ENCODE data around the gene BCR.

The BCR gene

DNA sequence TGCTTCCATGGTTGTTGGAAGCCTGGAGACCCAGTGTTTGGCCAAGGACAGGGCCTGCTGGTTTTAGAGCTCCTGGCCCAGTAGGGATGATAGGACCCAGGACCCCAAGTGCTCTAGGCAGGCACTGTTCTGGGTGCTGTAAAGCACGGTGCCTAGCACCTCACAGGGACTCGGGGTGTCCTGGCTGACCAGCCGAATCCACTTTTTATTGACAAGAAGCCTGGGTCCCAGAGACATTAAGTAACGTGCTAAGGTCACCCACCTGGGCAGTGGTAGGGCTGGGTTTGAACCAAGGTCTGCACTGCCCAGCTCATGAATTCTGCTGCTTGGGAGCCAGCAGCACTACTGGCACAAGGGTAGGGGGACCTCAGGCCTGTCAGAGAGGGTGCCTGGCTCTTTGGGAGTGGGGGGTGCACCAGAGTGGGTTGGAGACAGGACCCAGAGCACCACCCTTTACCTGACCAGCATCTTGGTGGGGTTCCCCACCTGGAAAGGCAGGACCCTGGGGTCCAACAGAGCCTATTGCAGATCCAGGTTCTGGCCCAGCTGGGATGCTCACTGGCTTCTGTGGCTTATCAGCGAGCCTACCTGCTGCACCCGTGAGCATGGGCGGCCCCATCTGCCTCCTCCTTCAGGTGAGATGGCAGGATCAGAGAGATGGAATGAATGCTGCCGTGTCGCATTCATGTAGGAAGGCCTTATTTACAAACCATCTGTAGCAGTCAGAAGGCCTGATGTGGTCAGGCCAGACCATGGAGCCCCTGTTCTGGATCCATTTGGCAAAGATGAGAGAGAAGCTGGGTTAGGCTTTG lies 52.0 kb downstream of the BCR start:
- Histone ChIP-seq H3K4me1 (ENCODE audit: control insufficient read depth, insufficient read depth, low read length) (peaks cover 21% of the 10 kb centered on the region), H3K36me3 (ENCODE audit: control insufficient read depth, insufficient read depth, low read length) (peaks cover 3% of the 10 kb centered on the region), H3K9me3 (ENCODE audit: control insufficient read depth, insufficient read depth, low read length) (no peaks in the 10 kb centered on the region), H3K27me3 (ENCODE audit: control insufficient read depth, insufficient read depth, low read length) (no peaks in the 10 kb centered on the region), H3K4me3 (ENCODE audit: low read depth, low read length) (no peak overlapping the region), H3K9ac (ENCODE audit: low read depth, low read length) (no peak overlapping the region)

DNA sequence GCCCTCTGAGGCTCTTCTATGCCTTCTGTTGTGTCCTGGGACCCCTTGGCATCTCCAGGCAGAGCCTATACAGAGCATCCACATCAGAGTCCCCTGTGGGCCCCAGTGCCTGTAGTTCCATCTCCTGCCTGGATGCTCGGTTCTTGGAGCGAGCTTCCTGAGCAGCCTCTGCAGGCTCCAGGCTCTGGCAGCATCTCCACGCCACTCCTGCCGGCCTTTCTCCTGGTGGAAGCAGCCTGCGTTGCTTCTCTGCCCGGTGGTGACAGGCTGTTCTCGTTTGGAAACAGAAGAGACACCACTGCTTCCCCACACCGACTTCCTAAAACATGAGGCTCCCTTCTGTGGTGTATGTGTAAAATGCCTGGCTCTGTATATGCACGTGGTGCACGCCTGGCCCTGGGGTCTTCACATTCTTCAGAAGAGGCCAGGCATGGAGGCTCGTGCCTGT lies 52.8 kb downstream of the BCR start:
- Histone ChIP-seq H3K27me3 (ENCODE audit: control insufficient read depth, insufficient read depth, low read length) (no peaks in the 10 kb centered on the region), H3K9ac (ENCODE audit: low read depth, low read length) (no peak overlapping the region), H3K4me1 (ENCODE audit: control insufficient read depth, insufficient read depth, low read length) (peaks cover 24% of the 10 kb centered on the region), H3K9me3 (ENCODE audit: control insufficient read depth, insufficient read depth, low read length) (no peaks in the 10 kb centered on the region), H3K36me3 (ENCODE audit: control insufficient read depth, insufficient read depth, low read length) (peaks cover 3% of the 10 kb centered on the region), H3K4me3 (ENCODE audit: low read depth, low read length) (no peak overlapping the region)

DNA sequence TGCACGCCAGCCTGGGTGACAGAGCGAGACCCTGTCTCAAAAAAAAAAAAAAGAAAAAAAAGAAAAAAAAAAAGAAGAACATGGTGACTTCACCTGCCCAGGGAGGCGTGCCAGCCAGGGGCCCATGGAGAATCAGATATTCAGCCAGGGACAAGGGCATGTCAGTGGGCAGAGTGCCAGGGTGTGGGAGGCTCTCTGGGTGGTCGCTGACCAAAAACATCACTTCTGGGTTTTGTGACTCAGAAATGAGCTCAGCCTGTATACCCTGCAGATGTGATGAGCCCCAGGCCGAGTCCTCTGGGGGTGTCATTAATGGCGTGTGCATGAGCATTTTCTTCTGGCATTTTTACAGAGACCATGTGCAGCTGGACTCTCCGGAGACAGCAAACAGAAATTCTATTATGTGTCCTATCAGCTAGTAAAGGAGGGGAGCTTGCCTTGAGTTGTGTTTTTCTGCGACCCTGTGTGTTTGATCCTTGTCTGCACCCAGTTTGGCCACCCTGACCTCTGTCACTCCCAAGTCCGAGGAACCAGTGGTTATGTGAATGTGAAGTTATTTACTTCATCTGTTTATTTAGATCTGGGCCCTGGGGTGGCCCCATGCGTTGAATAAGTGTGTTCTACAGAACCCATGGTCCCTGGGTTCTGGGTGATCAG lies 53.6 kb downstream of the BCR start:
- no peaks in the 10 kb centered on the region for H3K9me3 ChIP-seq (ENCODE audit: control insufficient read depth, insufficient read depth, low read length)
- no peaks in the 10 kb centered on the region for H3K27me3 ChIP-seq (ENCODE audit: control insufficient read depth, insufficient read depth, low read length)
- H3K9ac ChIP-seq (ENCODE audit: low read depth, low read length), result no peak overlapping the region
- H3K36me3 ChIP-seq (ENCODE audit: control insufficient read depth, insufficient read depth, low read length), result peaks cover 3% of the 10 kb centered on the region
- H3K4me3 ChIP-seq (ENCODE audit: low read depth, low read length), result no peak overlapping the region
- peaks cover 24% of the 10 kb centered on the region for H3K4me1 ChIP-seq (ENCODE audit: control insufficient read depth, insufficient read depth, low read length)

DNA sequence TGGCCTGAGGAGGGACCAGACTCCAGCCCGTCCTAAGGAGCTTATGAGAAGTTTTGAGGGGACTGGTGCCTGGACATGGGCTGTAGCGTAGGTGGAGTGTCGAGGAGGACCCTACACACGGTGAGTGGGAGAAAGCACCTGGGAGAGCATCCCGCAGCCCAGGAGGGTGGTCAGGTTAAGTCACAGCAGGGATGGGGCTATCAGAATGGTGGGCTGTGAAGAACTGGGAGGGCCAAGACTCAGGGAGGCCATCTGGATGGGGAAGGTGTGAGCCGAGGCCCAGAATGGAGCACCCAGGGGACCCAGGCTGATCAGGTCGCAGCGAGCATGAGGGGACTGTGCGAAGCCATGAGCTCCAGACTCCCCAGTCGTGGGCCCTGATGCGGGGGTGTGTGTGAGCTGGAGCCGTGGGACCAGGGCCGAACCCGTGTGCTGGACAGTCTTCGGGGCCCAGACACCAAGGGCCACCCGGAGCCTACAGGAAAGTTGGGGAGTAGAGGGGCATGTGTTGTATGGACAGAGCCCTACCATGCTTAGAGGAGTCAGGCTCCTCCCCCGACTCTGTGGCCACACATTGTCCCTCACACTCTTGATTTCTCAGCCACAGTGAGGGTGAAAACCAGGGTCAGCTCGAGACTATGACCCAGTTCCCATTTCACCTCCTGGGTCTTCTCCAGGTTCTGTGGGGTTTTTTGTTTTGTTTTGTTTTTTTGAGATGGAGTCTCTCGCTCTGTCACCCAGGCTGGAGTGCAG lies 54.3 kb downstream of the BCR start:
- Histone ChIP-seq H3K9me3 (ENCODE audit: control insufficient read depth, insufficient read depth, low read length) (no peaks in the 10 kb centered on the region), H3K27me3 (ENCODE audit: control insufficient read depth, insufficient read depth, low read length) (no peaks in the 10 kb centered on the region), H3K4me1 (ENCODE audit: control insufficient read depth, insufficient read depth, low read length) (peaks cover 24% of the 10 kb centered on the region), H3K36me3 (ENCODE audit: control insufficient read depth, insufficient read depth, low read length) (peaks cover 8% of the 10 kb centered on the region), H3K4me3 (ENCODE audit: low read depth, low read length) (no peak overlapping the region), H3K9ac (ENCODE audit: low read depth, low read length) (no peak overlapping the region)

DNA sequence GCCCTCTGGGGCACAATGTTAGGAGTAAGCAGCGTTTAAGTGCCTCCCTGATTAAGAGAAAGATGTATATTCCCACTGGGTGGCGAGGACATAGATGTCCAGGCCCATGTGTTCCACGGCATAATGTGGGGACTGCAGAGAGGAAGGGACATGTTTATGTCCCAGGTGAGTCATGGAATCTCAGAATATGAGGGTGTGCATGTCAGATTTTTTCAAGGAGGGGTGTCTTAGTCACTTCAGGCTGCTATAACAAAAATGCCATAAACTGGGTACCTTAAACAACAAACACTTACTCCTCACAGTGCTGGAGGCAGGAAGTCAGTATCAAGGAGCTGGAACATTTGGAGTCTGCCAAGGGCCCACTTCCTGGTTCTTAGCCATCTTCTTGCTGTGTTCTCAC lies 55.1 kb downstream of the BCR start:
- Histone ChIP-seq H3K4me1 (ENCODE audit: control insufficient read depth, insufficient read depth, low read length) (peaks cover 17% of the 10 kb centered on the region), H3K36me3 (ENCODE audit: control insufficient read depth, insufficient read depth, low read length) (peaks cover 8% of the 10 kb centered on the region), H3K9me3 (ENCODE audit: control insufficient read depth, insufficient read depth, low read length) (no peaks in the 10 kb centered on the region), H3K4me3 (ENCODE audit: low read depth, low read length) (no peak overlapping the region), H3K27me3 (ENCODE audit: control insufficient read depth, insufficient read depth, low read length) (no peaks in the 10 kb centered on the region), H3K9ac (ENCODE audit: low read depth, low read length) (no peak overlapping the region)

DNA sequence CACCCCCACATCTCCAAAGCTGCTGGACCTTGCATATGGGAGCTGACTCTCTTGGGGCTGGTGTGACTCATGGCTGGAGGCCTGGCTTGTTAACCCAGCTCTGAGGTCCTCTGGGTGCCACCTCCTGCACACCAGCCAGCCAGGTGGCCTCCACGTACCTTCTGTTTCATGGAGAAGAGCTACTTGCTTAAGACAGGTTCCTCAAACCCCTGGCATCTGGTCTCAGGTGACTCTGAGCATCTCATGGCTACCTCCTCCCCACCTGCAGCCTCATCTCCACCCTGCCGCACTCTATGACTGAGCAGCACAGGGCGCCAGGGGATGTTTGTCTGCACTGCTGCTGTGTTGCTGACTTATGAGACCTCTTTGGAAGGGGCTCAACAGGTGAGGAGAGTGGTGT lies 55.7 kb downstream of the BCR start:
- peaks cover 8% of the 10 kb centered on the region for H3K36me3 ChIP-seq (ENCODE audit: control insufficient read depth, insufficient read depth, low read length)
- no peak overlapping the region for H3K9ac ChIP-seq (ENCODE audit: low read depth, low read length)
- no peaks in the 10 kb centered on the region for H3K27me3 ChIP-seq (ENCODE audit: control insufficient read depth, insufficient read depth, low read length)
- no peaks in the 10 kb centered on the region for H3K9me3 ChIP-seq (ENCODE audit: control insufficient read depth, insufficient read depth, low read length)
- no peak overlapping the region for H3K4me3 ChIP-seq (ENCODE audit: low read depth, low read length)
- peaks cover 17% of the 10 kb centered on the region for H3K4me1 ChIP-seq (ENCODE audit: control insufficient read depth, insufficient read depth, low read length)

DNA sequence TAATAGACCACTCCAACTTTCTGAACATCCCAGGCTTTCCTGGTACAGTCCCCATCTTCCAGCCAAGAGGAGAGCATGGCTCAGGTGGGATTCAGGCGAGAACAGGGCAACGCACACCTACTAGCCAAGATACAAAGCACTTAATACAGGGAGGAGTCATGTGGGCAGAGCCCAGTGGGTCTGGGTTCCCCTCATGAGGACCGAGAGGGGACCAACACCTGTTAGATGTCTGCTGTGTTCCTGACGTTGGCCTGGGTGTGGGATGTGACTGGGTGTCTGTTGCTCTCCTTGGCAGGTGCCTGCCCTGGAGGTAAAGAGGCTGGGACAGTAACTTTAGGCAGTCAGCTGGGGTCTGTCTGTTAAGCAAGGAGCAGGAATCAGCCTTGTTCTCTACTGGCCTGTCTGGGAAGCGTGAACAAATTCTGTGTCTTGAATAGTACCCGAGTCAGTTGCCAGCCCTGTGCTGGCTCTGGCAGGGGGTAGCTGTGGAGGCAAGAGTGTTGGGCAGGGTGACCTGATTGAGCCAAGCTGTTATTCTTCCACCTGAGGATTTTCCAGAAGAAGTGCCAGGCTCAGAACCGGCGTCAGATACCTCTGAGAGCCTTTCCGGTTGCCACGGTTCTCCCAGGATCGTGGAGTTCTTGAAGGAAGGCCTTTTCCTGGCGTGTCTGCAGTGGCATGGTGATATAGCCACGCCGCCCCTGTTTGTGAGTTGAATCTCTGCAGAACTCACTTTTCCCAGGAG lies 56.3 kb downstream of the BCR start:
- no peaks in the 10 kb centered on the region for H3K9me3 ChIP-seq (ENCODE audit: control insufficient read depth, insufficient read depth, low read length)
- H3K9ac ChIP-seq (ENCODE audit: low read depth, low read length), result no peak overlapping the region
- H3K4me3 ChIP-seq (ENCODE audit: low read depth, low read length), result no peak overlapping the region
- no peaks in the 10 kb centered on the region for H3K27me3 ChIP-seq (ENCODE audit: control insufficient read depth, insufficient read depth, low read length)
- peaks cover 21% of the 10 kb centered on the region for H3K4me1 ChIP-seq (ENCODE audit: control insufficient read depth, insufficient read depth, low read length)
- H3K36me3 ChIP-seq (ENCODE audit: control insufficient read depth, insufficient read depth, low read length), result peaks cover 8% of the 10 kb centered on the region

DNA sequence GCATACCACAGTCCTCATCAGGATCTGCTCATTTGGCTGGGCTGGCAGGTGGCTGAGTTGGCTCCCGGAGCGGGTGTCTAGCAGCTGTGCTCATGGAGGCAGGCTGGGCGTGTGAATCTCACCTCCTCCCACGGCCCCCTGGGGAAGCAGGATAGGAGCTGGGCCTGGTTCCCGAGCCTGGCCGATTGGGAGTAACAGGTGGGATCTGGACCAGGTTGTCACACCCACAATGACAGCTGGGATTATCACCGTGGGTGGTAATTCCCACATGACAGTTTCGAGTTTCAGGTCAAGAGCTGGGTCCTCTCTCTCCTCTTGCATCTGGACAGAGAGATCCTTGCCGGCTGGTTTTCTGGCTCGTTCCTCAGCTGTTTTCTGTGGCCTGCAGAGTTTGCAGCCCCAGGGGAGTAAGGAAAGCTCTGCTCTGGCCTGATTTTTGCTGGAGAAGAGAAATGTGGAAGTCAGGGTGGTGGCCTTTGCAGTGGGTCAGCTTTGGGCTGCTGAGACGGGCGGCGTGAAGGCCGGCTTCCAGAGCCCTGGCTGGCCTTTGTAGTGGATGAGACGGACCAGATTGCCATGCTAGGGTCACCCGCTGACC lies 57.0 kb downstream of the BCR start:
- Histone ChIP-seq H3K9me3 (ENCODE audit: control insufficient read depth, insufficient read depth, low read length) (no peaks in the 10 kb centered on the region), H3K4me1 (ENCODE audit: control insufficient read depth, insufficient read depth, low read length) (peaks cover 27% of the 10 kb centered on the region), H3K4me3 (ENCODE audit: low read depth, low read length) (no peak overlapping the region), H3K9ac (ENCODE audit: low read depth, low read length) (no peak overlapping the region), H3K27me3 (ENCODE audit: control insufficient read depth, insufficient read depth, low read length) (no peaks in the 10 kb centered on the region), H3K36me3 (ENCODE audit: control insufficient read depth, insufficient read depth, low read length) (peaks cover 8% of the 10 kb centered on the region)

DNA sequence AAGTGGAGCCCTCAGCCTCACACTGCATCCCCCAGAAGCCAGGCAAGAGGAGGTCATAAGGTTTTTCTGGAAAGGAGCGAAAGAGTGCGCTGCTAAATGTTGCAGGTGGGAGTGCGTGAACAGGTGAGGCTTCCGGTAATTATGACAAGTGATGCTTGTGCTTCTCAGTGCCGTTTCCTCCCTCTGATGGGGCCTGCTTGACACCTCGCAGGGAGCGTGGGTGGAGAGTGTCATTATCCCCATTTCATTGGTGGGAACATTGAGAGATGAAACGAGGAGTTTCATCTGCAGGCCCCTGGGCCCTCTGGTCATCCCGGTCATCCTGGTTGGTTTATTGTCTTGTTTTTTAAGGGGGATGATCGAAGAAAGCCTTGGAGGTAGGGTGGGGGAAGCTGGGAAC lies 57.5 kb downstream of the BCR start:
- Histone ChIP-seq H3K9ac (ENCODE audit: low read depth, low read length) (no peak overlapping the region), H3K4me1 (ENCODE audit: control insufficient read depth, insufficient read depth, low read length) (peaks cover 30% of the 10 kb centered on the region), H3K36me3 (ENCODE audit: control insufficient read depth, insufficient read depth, low read length) (peaks cover 8% of the 10 kb centered on the region), H3K27me3 (ENCODE audit: control insufficient read depth, insufficient read depth, low read length) (no peaks in the 10 kb centered on the region), H3K9me3 (ENCODE audit: control insufficient read depth, insufficient read depth, low read length) (no peaks in the 10 kb centered on the region), H3K4me3 (ENCODE audit: low read depth, low read length) (no peak overlapping the region)

DNA sequence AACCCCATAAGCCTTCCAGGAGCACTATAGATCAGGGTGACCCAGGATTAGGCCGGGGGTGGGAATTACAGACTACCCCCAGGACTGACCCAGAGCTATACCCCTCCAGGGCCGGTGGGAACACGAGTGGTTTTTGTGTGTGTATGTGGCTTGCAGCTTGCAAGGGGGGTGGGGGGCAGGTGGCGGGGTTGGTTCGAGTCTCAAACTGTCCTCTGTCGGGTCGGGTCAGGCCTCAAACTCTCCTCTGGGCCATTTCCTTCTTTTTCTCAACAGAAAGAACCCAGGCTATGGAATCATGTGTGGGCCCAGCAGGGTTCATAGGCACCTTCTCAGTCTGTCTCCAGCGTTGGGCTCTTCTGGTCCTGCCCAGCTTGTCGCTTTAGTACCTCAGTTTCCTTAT lies 58.4 kb downstream of the BCR start:
- no peak overlapping the region for H3K4me3 ChIP-seq (ENCODE audit: low read depth, low read length)
- no peaks in the 10 kb centered on the region for H3K9me3 ChIP-seq (ENCODE audit: control insufficient read depth, insufficient read depth, low read length)
- H3K36me3 ChIP-seq (ENCODE audit: control insufficient read depth, insufficient read depth, low read length), result peaks cover 7% of the 10 kb centered on the region
- no peak overlapping the region for H3K9ac ChIP-seq (ENCODE audit: low read depth, low read length)
- H3K27me3 ChIP-seq (ENCODE audit: control insufficient read depth, insufficient read depth, low read length), result no peaks in the 10 kb centered on the region
- peaks cover 34% of the 10 kb centered on the region for H3K4me1 ChIP-seq (ENCODE audit: control insufficient read depth, insufficient read depth, low read length)

DNA sequence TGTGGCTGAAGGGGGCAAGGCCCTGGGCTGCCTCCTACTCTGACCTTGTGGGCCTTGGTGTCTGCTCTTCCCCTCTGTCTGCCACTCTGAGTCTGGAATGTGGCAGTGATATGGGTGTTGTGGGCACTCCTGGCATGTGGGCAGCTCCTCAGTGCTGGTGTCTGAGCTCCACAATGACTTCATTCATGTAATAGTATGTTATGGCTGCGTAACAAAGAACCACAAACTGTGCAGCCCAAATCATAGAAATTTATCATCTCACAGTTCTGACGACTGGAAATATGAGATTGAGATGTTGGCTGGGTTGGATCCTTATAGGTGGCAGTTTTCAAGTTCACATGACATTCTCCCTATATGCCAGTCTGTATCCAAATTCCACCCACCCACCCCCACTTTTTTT lies 59.1 kb downstream of the BCR start:
- no peaks in the 10 kb centered on the region for H3K27me3 ChIP-seq (ENCODE audit: control insufficient read depth, insufficient read depth, low read length)
- no peaks in the 10 kb centered on the region for H3K9me3 ChIP-seq (ENCODE audit: control insufficient read depth, insufficient read depth, low read length)
- H3K4me3 ChIP-seq (ENCODE audit: low read depth, low read length), result no peak overlapping the region
- peaks cover 7% of the 10 kb centered on the region for H3K36me3 ChIP-seq (ENCODE audit: control insufficient read depth, insufficient read depth, low read length)
- no peak overlapping the region for H3K9ac ChIP-seq (ENCODE audit: low read depth, low read length)
- peaks cover 41% of the 10 kb centered on the region for H3K4me1 ChIP-seq (ENCODE audit: control insufficient read depth, insufficient read depth, low read length)
